HCT116 (cell line): Measurements from ENCODE around the gene RBM19. TPM values are rescaled to one million over a fixed set of nuclear protein-coding genes. Genes with fewer than 3 reads are reported as not detected.

Experiments
- ATAC-seq: fragments of 200-7000 bp; cut with Tn5 transposase; 2 replicates; pipeline ENCODE4 v1.9.1; 2020; ENCODE audit warnings: mild to moderate bottlenecking, moderate library complexity
- BruUV-seq: library from RNA; stranded (reverse); fragments of 400-500 nt; replicated peaks from 2 replicates; lab custom pipeline; 2021; lab: Mats Ljungman, UMichigan
- CTCF ChIA-PET: fragments of 300-600 bp; sonication (Branson Sonifier 250); formaldehyde crosslinking; loops from one replicate; lab custom pipeline; 2021; ENCODE audit warnings: antibody characterized with exemption; lab: Charles Lee
- POLR2A ChIA-PET: fragments of 300-600, 350-600 bp; sonication (Branson Sonifier 250); formaldehyde crosslinking; loops from one replicate; lab custom pipeline; 2021; ENCODE audit warnings: antibody characterized with exemption; lab: Charles Lee
- RAD21 ChIA-PET, 2 experiments: fragments of 300-600 bp; sonication (Branson Sonifier 250); formaldehyde crosslinking; loops; one replicate each; lab custom pipeline; 2023; ENCODE audit warnings: low total read pairs in 2 of 2; ENCODE audit not compliant: uncharacterized antibody in 2 of 2, unreplicated experiment in 2 of 2, low non-redundant PET in 1 of 2; lab: Charles Lee
- DNase-seq: peaks from one replicate; pipeline ENCODE4 v3.0.0-alpha.2; 2010; ENCODE audit warnings: low read depth, low spot score
- H2AFZ ChIP-seq: fragments of 200-600 bp; shearing (Covaris generic), sonication (generic); 2 replicates; pipeline ENCODE4 v1.6.1; 2017; ENCODE audit warnings: low read depth, mixed run types, mixed read lengths, antibody characterized with exemption, low read length; ENCODE audit not compliant: poor library complexity, severe bottlenecking
- H3K27ac ChIP-seq: 2 replicates; pipeline ENCODE4 v1.5.1; 2012; ENCODE audit warnings: low read depth, low read length
- H3K27me3 ChIP-seq: fragments of 200-600 bp; sonication (generic); 2 replicates; pipeline ENCODE4 v1.6.1; 2016; ENCODE audit warnings: mixed run types, low read length, mixed read lengths; ENCODE audit not compliant: insufficient read depth
- H3K36me3 ChIP-seq, 2 experiments: fragments of 200-500 bp in 1 of 2; fragments of 200-600 bp in 1 of 2; sonication (Bioruptor generic) in 1 of 2; sonication (generic) in 1 of 2; 2 replicates each; pipeline versions ENCODE4 v1.5.1 to v1.6.1; 2014 to 2016; ENCODE audit warnings: low read length in 2 of 2, inconsistent platforms in 1 of 2, mixed read lengths in 1 of 2, mixed run types in 1 of 2; ENCODE audit not compliant: insufficient read depth in 2 of 2, control insufficient read depth in 1 of 2
- H3K4me1 ChIP-seq, 2 experiments: fragments of 200-600 bp in 1 of 2; sonication (generic) in 1 of 2; 2 replicates each; pipeline versions ENCODE4 v1.5.1 to v1.6.1; 2012 to 2017; ENCODE audit warnings: low read length in 2 of 2, inconsistent platforms in 1 of 2, mild to moderate bottlenecking in 1 of 2, mixed read lengths in 1 of 2, mixed run types in 1 of 2, moderate library complexity in 1 of 2; ENCODE audit not compliant: insufficient read depth in 2 of 2, control insufficient read depth in 1 of 2
- H3K4me2 ChIP-seq: fragments of 200-600 bp; sonication (generic); 2 replicates; pipeline ENCODE4 v1.6.1; 2017; ENCODE audit warnings: mixed run types, low read length, mixed read lengths
- H3K4me3 ChIP-seq, 2 experiments: fragments of 200-600 bp in 1 of 2; sonication (generic) in 1 of 2; replicated peaks in 1 of 2; 2 replicates each; pipeline ENCODE4 v1.5.1; 2011 to 2016; ENCODE audit warnings: low read length in 2 of 2, control low read depth in 1 of 2, low read depth in 1 of 2, mild to moderate bottlenecking in 1 of 2, mixed read lengths in 1 of 2, mixed run types in 1 of 2
- H3K79me2 ChIP-seq: fragments of 200-600 bp; sonication (generic); 2 replicates; pipeline ENCODE4 v1.6.1; 2017; ENCODE audit warnings: mild to moderate bottlenecking, mixed run types, low read length, moderate library complexity, mixed read lengths; ENCODE audit not compliant: insufficient read depth
- H3K9ac ChIP-seq: fragments of 200-600 bp; sonication (generic); 2 replicates; pipeline ENCODE4 v1.6.1; 2016; ENCODE audit warnings: low read length, mixed read lengths
- H3K9me2 ChIP-seq: fragments of 200-600 bp; sonication (generic), shearing (Covaris generic); 2 replicates; pipeline ENCODE4 v1.6.1; 2017; ENCODE audit warnings: mixed run types, mild to moderate bottlenecking, moderate library complexity; ENCODE audit not compliant: insufficient read depth
- H3K9me3 ChIP-seq, 2 experiments: fragments of 200-500 bp in 1 of 2; fragments of 200-600 bp in 1 of 2; sonication (Bioruptor generic) in 1 of 2; sonication (generic) in 1 of 2; 2 replicates each; pipeline ENCODE4 v1.6.1; 2014 to 2017; ENCODE audit warnings: low read length in 2 of 2, mixed read lengths in 2 of 2, inconsistent platforms in 1 of 2, low read depth in 1 of 2, mild to moderate bottlenecking in 1 of 2, mixed run types in 1 of 2, moderate library complexity in 1 of 2; ENCODE audit not compliant: control insufficient read depth in 1 of 2, insufficient read depth in 1 of 2
- H4K20me1 ChIP-seq: fragments of 200-600 bp; sonication (generic), shearing (Covaris generic); 2 replicates; pipeline ENCODE4 v1.6.1; 2017; ENCODE audit warnings: mixed run types, mild to moderate bottlenecking, moderate library complexity; ENCODE audit not compliant: insufficient read depth
- CTCF ChIP-seq, 3 experiments: fragments of 200-600 bp in 1 of 3; sonication (generic) in 1 of 3; IDR thresholded peaks in 2 of 3; conservative IDR thresholded peaks in 1 of 3; 2 replicates each; pipeline ENCODE4 v1.5.1; 2012 to 2017; ENCODE audit warnings: low read depth in 2 of 3, low read length in 2 of 3, antibody characterized with exemption in 1 of 3, borderline replicate concordance in 1 of 3, control low read depth in 1 of 3, mild to moderate bottlenecking in 1 of 3, mixed read lengths in 1 of 3, mixed run types in 1 of 3, moderate library complexity in 1 of 3; ENCODE audit not compliant: insufficient read depth in 1 of 3
- EGR1 ChIP-seq: IDR thresholded peaks from 2 replicates; pipeline ENCODE4 v1.6.1; 2012; ENCODE audit warnings: low read depth
- ELF1 ChIP-seq: IDR thresholded peaks from 2 replicates; pipeline ENCODE4 v1.6.1; 2012; ENCODE audit warnings: low read depth, borderline replicate concordance
- EZH2 ChIP-seq: fragments of 200-600 bp; sonication (generic); IDR thresholded peaks from 2 replicates; pipeline ENCODE4 v1.6.1; 2017; ENCODE audit warnings: antibody characterized with exemption, mixed run types
- EZH2phosphoT487 ChIP-seq: fragments of 200-600 bp; IDR thresholded peaks from 2 replicates; pipeline ENCODE4 v1.6.1; 2018; ENCODE audit warnings: antibody characterized with exemption, borderline replicate concordance
- JUND ChIP-seq: IDR thresholded peaks from 2 replicates; pipeline ENCODE4 v1.6.1; 2012
- POLR2A ChIP-seq: IDR thresholded peaks from 2 replicates; pipeline ENCODE4 v1.7.0; 2011; ENCODE audit warnings: borderline replicate concordance; ENCODE audit not compliant: insufficient read depth, insufficient read length; ENCODE audit errors: extremely low read depth
- POLR2AphosphoS5 ChIP-seq: IDR thresholded peaks from 2 replicates; pipeline ENCODE4 v1.6.1; 2011; ENCODE audit warnings: mild to moderate bottlenecking, low read depth, low read length, moderate library complexity
- RAD21 ChIP-seq: IDR thresholded peaks from 2 replicates; pipeline ENCODE4 v1.6.1; 2012; ENCODE audit warnings: low read depth, mild to moderate bottlenecking
- REST ChIP-seq: IDR thresholded peaks from 2 replicates; pipeline ENCODE4 v1.6.1; 2012; ENCODE audit warnings: low read depth
- SP1 ChIP-seq: IDR thresholded peaks from 2 replicates; pipeline ENCODE4 v1.6.1; 2012; ENCODE audit warnings: low read depth
- SRF ChIP-seq: IDR thresholded peaks from 2 replicates; pipeline ENCODE4 v1.6.1; 2012; ENCODE audit warnings: low read depth
- TCF7L2 ChIP-seq: IDR thresholded peaks from 2 replicates; pipeline ENCODE4 v1.7.0; 2011; ENCODE audit warnings: borderline replicate concordance, inconsistent platforms; ENCODE audit not compliant: insufficient read depth, insufficient read length; ENCODE audit errors: extremely low read depth
- YY1 ChIP-seq: IDR thresholded peaks from 2 replicates; pipeline ENCODE4 v1.6.1; 2011; ENCODE audit warnings: low read length, low read depth, moderate library complexity, mild to moderate bottlenecking; ENCODE audit not compliant: insufficient replicate concordance; ENCODE audit errors: extremely low read depth
- ZBTB33 ChIP-seq: IDR thresholded peaks from 2 replicates; pipeline ENCODE4 v1.6.1; 2011; ENCODE audit warnings: mild to moderate bottlenecking, low read length, moderate library complexity; ENCODE audit not compliant: insufficient replicate concordance; ENCODE audit errors: extremely low read depth
- ZFX ChIP-seq: fragments of 450-650 bp; IDR thresholded peaks from 2 replicates; pipeline ENCODE4 v1.6.1; 2017
- ZNF274 ChIP-seq: fragments of 200-500 bp; sonication (Bioruptor generic); IDR thresholded peaks from 2 replicates; pipeline ENCODE4 v1.6.1; 2014; ENCODE audit warnings: mild to moderate bottlenecking, low read depth, low read length, inconsistent platforms
- intact Hi-C: fragments of 100-400 bp; cut with micrococcal nuclease; formaldehyde crosslinking; loops from 2 replicates; pipeline ENCODE4 v1.10.0; 2022
- total RNA-seq: library from RNA; stranded (reverse); gene quantifications from one replicate; pipeline ENCODE4 v1.2.1, GENCODE V29; 2021; ENCODE audit not compliant: unreplicated experiment

Gene RBM19
- total RNA-seq, 1 experiment from 2014 or later: 30.7 TPM

GRCh38 chr12:113870890-113871289, 95.2 kb downstream of the RBM19 start:
- Histone ChIP-seq H2AFZ (no peak overlapping the region), H4K20me1 (no peaks in the 10 kb centered on the region), H3K4me1 (no peaks in the 10 kb centered on the region), H3K9ac (no peak overlapping the region), H3K27ac (no peak overlapping the region), H3K9me2 (no peaks in the 10 kb centered on the region), H3K36me3 (no peaks in the 10 kb centered on the region), H3K4me2 (no peak overlapping the region), H3K9me3 (no peaks in the 10 kb centered on the region), H3K4me3 (no peak overlapping the region), H3K79me2 (no peaks in the 10 kb centered on the region), H3K27me3 (no peaks in the 10 kb centered on the region)
- no TSS peak for BruUV-seq
- RAD21 ChIA-PET: no interaction called here
- POLR2A ChIA-PET: no interaction called here
- CTCF ChIA-PET: no interaction called here
- no peak for DNase-seq
- no peak for ATAC-seq
- no peak for TF ChIP-seq EGR1
- TF ChIP-seq RAD21: no peak
- no peak for TF ChIP-seq ZBTB33
- TF ChIP-seq ZNF274: no peak
- no peak for TF ChIP-seq ZFX
- no peak for TF ChIP-seq JUND
- no peak for TF ChIP-seq YY1
- no peak for TF ChIP-seq ELF1
- TF ChIP-seq REST: no peak
- no peak for TF ChIP-seq EZH2phosphoT487
- no peak for TF ChIP-seq SRF
- TF ChIP-seq SP1: no peak
- TF ChIP-seq TCF7L2: no peak
- no peak for TF ChIP-seq POLR2AphosphoS5
- no peak for TF ChIP-seq CTCF (IDR thresholded peaks at IDR 0.05 in 2 of 3, conservative IDR thresholded peaks at IDR 0.05 in 1 of 3; ENCODE audit: borderline replicate concordance in 1 of 3, insufficient read depth in 1 of 3, low read depth in 2 of 3, low read length in 2 of 3)
- no peak for TF ChIP-seq EZH2
- TF ChIP-seq POLR2A: no peak
- intact Hi-C loops: no loop called here
